Uterus (tissue), 2 donors: ENCODE results near the gene AOAH.

Experiments
- CTCF ChIP-seq, 4 experiments: fragments of 200-600 bp in 2 of 4; fragments of 450-650 bp in 2 of 4; sonication (generic) in 2 of 4; IDR thresholded peaks; one replicate each; pipeline ENCODE4 v1.5.1; 2016 to 2019; ENCODE audit warnings: antibody characterized with exemption in 4 of 4, mild to moderate bottlenecking in 2 of 4, moderate library complexity in 1 of 4
- POLR2A ChIP-seq, 2 donors: fragments of 450-650 bp; IDR thresholded peaks; one replicate each; pipeline ENCODE4 v1.6.1; 2016; ENCODE audit warnings: antibody characterized with exemption in 2 of 2, mild to moderate bottlenecking in 1 of 2, moderate library complexity in 1 of 2

- TF ChIP-seq CTCF (IDR thresholded peaks at IDR 0.05) (no peak), POLR2A (IDR thresholded peaks at IDR 0.05) (no peak)
Measured at GRCh38 chr7:36589391-36589790, 134.9 kb downstream of the AOAH start.
